Activated T-helper 9 cell treated with anti-CD3 and anti-CD28 coated beads, Interleukin-2, amount 50 U/mL, for 16 hours (primary cell): ENCODE data around the gene PFDN6.
"Not testable (repeated sequence)": the region's sequence is repeated elsewhere in the genome, so short reads cannot be mapped to it uniquely, and the experiment has no call there.

Source experiments
- DNase-seq: peaks from one replicate; pipeline ENCODE4 v3.0.0-alpha.2; 2020; ENCODE audit warnings: low read depth

PFDN6 gene

DNA sequence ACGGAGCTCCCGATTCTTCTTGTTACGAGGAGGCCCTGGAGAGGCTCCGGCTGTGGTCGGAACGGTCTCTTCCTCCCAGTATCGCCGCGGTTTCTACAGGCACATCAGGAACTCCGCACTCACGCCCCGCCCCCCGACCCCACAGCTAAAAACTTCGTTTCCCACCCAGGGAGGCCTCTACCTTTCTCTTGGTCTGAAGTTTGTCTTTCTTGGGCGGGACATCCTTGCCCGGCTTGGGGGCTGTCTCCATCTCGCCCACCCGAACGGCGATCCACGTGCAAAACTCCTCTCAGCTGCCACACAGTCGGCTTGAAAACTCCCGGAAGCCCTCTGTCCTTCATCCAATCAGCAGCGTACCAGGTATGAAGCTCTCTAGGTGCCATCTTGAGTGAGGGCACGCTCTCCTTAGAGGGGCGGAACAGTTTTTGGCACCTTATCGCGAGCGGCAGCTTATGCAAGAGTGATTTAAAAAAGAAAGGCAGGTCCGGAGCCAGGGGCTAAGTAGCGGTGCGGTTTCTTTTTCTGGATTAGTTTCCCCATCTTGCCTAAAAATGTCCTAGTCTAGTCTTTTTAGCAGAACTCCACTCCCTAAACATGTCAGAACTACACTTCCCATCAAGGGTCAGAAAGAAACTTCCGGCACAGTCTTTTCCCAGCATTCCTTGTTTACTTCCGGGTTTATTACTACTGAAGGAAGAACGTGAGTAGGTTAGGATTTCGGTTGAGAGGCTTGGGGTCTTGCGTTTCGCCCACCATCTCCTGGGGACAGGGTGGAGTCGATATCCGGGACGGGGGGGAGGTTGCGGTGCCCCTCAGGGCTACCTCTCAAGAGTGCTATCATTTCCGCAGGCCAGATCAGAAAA lies at the start of gene PFDN6, which contains the start of gene WDR46:
PFDN6 (plus strand) TSS at position 681 of the 863 bp plus-strand sequence. CDS start 256 bp downstream, outside the sequence.
WDR46 (minus strand) TSS at position 319 of the 863 bp plus-strand sequence; CDS start at position 250, 69 bp downstream.
- peak; percentile 68 for DNase-seq

DNA sequence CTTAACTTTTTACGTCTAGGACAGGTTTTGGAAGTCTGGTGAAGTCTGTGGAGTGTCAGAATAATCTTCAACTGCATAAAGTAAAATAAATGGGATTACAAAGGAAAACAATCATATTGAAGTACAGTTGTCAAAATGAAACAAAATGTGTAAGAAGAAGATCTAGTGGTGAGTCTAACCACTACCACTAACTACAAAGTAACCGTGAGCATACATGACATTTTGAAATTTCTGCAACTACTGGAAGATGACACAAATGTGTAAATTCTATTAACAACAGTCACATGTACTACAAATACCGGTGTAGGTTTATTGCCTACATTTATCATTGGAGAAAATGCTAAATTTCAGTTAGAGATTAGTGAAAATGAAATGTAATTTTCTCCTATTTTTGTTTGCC lies 47.4 kb upstream of the PFDN6 start:
- no peak for DNase-seq

DNA sequence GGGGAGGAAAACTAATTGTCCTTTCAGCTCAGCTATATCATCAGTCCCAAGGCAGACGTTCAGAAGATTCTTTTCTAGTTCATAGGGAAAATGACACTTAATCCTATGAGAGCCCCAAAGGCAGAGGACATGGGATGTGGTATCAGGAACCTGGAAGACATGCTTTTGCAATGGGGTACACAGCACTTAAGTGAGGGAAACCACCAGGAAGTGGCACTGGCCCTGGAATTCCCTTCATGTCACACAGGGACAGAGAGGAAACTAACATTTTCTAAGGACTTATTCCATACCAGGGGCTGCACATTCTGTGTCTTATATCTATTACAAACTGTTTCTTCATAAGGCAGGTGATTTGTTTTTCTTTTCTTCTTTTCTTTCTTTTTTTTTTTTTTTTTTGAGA lies 45.9 kb upstream of the PFDN6 start:
- DNase-seq = no peak

DNA sequence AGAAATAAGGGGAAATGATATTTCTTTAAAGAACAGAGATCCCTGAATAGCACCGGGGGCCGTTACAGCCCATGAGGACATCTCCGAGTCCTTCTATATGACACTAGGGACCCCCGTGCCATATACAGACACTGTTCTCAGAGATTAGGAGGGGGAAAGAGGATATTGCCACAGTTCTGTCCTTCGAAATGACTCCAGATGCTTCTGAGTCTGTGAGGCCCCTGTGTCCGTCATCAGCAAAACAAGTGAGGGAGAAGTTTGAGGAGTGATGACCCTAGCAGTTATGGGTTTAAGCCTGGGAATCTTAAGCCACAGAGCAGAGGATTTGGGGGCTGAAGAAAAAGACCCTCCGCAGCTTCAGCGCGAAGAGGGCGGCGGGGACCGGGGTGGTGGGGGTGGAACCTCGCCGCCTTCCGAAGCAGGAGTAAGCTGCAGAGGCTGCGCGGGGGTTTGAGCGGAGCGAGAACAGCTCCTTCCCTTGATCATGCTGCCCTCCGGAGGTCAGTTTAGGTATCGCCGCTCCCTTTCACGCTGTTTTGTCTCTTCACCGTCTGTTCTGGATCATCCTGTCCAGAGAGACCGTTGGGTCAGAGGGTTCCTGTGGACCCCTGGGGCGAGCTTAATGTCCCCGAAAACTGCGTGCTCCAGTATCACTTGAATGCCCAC lies 41.3 kb upstream of the PFDN6 start:
- DNase-seq = peak; percentile 85

DNA sequence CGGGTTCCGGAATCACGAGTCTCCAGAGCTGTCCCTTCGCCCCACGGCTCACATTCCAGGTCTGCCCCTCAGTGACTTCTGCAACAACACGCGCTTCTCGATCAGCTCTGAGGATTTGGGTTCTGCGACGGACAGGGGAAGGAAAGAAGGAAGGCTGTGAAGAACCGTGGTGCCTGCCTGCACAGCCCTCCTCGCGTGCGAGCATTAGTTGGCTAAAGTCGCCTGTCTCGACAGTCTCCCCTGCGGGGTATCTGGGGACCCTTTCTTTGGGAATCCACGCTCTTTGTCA lies 40.8 kb upstream of the PFDN6 start:
- no peak for DNase-seq

DNA sequence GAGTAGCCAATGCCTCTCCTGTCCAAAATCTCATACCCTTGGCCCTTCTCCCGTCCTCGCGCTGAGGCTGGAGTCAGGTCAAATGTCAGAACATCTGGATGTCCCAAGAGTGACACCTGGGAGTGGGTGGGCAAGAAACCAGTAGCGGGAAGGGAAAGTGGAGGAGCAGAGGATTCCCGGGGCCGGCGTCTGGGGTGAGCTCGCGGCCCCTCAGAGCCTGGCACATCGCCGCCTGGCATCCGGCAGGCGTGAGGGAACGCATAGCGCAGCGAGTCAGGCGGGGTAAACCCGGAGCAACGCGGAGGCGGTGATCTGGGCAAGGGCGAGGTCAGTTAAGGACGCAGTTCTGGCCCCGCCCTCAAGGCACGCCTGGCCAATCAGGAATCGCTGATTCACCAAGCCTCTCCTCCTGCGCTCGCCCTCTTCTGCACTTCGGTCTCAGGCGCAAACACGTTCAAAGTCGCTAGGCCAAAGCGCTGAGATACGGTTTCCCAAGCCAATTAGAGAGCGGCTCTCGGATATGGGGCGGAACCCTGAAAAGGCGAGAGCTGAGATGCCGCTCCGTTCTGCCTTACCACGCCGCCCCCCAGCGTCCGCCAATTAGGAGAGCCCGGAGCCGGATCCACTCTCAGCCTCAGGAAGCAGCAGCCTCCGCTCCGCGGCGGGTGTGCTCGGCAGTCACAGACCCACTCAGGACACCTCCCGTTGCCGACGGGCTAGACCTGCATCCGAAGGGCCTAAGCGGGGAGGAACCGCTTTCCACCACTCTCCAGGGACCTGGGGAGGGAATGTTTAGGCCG lies 40.3 kb upstream of the PFDN6 start:
- DNase-seq = peak; percentile 91

DNA sequence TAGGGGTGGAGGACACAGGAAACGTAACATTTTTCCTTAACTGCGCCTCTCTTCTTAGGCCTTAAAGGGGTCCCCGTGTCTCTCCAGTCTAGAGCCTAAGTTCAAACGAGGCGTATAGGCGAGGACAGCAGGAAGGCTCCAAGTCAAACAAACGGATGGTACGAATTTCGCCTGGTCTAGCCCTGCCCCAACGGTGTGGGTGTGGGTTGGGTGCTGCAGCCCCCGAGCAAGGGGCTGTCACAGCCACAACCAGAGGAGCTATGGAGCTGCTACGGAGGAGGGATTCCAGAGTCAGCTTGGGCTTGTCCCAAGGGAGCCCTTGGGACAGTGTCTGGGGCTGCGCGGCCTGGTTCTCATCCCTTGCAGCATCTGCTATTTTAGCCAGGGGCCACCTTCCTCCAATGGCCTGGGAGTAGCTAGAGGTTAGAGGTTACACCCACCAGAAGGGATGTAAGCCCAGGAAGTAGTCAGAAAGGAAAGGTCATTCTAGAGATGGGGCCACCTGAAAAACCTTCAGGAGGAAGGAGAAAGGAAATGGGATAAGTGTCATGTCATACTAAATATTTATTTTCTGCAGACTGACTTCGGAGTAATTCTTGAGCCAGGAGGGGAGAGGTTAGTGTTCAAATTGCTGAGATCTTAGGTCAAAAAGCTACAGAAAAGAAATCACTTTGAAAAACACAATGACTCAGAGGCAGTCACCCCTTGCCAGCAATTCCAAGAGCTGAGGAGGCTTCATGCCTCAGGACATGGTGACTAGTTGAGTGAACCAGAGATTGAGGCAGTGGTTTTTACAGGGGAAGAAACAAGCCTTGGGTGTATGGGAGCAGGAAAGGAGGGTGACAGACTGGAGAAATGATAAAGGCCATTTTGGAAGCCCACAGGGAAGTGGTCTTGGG lies 39.4 kb upstream of the PFDN6 start:
- no peak for DNase-seq

DNA sequence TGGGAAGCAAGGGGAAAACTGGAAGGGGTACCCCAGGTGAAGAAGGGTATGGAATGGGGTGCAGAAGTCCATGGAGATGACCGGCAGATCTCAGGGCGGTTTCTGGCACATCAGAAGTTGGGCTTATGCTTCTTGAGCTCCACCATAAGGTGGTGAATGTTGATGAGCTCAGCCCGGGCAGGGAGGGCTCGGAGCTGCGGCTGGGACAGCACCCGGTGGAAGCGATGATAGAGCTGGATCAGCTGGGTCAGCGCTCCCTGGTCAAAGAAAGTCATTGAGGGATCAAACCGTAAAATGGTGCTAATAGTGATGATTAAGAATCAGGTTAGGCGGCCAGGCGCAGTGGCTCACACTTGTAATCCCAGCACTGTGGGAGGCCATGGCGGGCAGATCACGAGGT lies 38.7 kb upstream of the PFDN6 start:
- DNase-seq = no peak

DNA sequence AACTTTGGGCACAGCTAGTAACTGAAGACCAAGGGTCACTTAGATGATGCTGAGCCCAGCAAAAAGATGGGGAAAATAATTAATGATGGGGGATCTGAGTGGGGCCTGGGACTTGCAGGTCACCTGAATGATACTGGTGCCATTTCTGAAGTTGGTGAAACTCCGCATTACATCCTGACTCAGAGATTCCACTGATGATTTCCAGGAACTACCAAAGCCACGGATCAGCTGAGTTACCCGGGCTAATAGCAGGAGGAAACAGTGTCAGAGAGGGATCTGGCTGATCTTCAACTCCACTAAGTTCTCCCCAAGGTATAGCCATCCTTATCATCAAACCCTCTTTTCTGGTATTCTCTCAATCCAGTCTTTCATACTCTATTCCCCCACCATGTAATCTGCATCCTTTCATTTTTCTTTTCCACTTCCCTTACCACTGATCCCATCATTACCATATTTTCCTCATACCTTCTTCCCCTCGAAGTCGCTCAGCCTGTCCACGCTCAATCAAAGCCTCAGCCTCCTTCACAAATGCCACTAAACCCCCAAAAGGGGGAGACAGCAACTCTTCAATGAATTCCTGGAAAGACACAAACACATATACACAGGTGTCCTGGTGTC lies 37.9 kb upstream of the PFDN6 start:
- DNase-seq = no peak

DNA sequence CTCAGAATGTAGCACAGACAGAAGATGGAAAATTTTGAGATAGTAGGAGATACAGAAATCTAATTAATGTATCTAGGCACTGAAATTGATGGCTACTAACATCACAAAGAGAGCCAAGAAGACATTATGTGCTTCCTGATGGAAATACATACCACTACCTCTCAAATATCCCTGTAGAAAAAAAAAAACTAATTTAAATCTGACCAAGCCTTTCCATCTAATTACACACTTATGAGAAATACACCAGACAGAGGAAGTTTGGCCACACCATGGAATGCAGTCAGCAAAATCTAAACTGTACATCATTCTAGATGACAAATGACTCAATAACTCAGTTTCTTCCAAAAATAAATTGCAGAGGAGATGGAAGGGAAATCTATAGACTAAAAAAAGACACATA lies 36.6 kb upstream of the PFDN6 start:
- no peak for DNase-seq

DNA sequence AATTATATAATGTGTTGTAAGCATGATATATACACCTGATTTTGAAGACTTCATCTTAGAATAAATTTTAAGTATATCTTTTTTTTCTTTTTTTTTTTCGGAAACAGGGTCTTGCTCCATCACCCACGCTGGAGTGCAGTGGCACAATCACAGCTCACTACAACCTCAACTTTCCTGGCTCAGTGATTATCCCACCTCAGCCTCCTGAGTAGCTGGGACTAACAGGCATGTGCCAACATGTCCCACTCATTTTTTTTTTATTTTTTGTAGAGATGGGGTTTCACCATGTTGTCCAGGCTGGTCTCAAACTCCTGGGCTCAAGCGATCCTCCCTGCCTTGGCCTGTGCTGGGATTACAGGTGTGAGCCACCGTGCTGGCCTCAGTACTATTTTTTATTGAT lies 34.8 kb upstream of the PFDN6 start:
- DNase-seq = no peak

DNA sequence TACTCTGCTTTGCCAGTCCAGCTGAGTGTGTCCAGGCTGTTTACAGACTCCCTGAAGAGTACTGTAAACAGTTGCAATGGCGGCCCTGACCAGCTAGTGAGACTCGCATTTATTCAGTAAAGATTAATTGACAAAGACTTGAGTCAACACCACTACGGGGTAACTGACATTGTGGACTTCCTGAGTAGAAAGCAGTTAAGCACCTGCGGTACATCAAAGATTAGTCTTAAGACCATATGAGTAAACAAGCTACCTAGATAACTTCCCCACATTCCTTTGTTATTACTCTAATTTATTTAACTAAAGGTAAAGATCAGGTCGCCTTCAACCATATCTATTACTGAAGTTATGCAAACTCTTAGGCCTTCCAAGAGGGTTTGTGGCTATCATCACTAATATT lies 30.4 kb upstream of the PFDN6 start:
- DNase-seq = no peak

DNA sequence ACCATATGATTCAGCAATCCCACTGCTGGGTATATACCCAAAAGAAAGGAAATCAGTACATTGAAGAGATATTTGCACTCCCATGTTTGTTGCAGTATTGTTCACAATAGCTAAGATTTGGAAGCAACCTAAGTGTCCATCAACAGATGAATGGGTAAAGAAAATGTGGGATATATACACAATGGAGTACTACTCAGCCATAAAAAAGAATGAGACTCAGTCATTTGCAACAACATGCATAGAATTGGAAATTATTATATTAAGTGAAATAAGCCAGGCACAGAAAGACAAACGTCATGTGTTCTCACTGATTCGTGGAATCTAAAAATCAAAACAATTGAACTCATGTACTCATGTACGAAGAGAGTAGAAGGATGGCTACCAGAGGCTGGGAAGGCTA lies 26.9 kb upstream of the PFDN6 start:
- not testable (repeated sequence) for DNase-seq

DNA sequence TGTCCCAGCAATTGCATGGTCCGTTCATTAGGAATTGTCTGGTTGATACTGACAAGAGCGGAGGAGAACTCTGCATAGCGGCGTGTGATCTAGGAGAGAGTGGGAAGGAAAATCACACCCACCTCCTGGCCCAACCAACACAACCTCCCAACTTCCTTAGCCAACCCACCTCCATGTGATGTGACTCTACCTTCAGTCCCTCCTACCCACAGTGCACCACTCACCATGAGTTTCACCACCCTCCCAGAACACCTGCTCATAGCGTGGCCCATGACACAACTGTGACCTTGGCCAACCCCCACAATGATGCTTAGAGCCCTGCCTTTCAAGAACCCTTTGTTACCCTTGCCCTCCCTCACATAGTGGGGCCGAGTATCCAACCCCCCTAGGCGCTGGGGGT lies 25.4 kb upstream of the PFDN6 start:
- DNase-seq = no peak

DNA sequence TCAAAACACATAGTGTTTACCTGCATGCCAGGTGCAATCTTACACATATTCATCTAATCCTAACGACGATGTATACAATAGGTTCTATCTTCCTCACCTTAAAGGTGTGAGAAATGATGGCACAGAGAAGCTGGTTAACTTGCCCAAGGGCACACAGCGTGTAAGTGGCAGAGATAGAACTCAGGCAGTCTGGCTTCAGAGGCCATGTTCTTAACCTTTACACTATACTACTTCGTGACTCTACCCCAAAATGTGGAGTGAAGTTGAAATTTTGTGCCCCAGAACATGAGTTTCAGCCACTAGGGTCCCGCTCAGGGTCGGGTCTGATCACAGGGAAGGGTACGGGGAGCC lies 18.3 kb upstream of the PFDN6 start:
- DNase-seq = no peak

DNA sequence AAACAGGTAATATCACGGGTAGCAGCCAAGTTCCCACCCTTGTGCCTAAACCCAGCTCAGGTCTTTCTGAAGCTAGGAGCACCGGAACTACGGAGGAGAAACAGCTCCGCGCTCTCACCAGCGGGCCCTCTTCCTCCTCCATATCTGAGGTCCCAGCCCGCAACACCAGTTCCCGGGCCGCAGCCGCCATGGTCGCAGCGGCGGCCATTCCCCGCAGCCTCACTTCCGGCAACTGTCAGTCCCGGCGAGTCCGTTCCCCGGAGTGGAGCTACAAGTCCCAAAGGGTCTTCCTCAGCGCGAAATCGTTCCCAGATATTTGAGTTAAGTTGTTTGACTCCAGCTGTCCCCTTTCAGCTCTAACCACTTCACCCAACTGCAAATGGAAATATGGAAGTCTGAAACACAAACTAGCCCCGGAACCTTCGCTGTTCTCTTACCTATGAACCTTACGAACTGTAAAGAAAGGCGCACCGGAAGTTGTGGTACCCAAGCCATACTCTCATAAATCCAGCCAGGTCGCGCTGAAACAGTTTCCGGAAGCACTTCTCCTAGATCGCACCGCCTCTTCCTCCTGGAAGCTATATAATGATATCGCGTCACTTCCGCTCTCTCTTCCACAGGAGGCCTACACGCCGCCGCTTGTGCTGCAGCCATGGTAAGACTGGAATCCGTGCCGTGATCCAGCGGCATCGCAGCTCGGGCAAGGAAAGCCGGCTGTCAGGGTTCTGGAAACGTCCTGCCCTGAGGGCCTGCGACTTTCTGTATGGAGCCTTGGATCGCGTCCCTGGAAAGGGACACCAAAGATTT lies 17.7 kb upstream of the PFDN6 start, which contains the start of the genes RPS18 and VPS52:
RPS18 (plus strand) TSS at position 608 of the 807 bp plus-strand sequence; CDS start at position 653, 45 bp downstream.
VPS52 (minus strand) TSS at position 409 of the 807 bp plus-strand sequence; CDS start at position 208, 201 bp downstream.
- peak; percentile 81 for DNase-seq

DNA sequence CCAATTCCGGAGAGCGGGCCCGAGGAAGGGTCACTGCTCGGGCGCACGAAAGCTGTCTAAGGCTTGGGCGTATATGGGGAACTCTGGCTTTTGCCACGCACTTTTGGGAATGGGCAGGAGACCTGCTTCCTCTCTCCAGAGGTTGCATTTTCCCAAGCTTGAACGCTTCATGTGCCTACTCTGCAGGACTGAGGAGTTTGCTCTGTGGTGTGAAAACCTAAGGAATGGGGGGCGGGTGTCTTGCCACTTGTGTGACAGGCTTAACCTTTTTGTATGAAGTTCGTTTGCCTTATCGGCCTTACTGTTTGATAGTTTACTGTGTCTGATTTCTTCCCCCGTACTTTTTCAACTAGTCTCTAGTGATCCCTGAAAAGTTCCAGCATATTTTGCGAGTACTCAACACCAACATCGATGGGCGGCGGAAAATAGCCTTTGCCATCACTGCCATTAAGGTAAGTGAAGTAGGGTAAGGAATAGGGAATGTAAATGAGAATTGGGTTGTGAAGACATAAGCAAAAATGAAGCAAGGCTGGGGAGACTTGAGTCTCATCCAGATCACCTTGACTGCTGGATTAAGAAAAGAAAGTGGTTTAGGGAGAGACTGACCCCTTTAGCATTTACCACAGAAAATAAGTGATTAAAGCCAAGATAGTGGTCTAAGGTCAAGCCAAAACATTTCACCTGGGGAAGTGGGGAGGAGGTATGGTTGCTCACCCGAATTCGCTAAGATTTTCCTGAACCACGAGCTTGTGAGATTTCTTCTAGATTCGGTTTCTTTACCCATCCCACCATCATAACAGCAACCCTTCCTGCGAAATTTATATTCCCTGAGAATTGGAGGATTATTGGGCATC lies 16.9 kb upstream of the PFDN6 start:
- DNase-seq = no peak

DNA sequence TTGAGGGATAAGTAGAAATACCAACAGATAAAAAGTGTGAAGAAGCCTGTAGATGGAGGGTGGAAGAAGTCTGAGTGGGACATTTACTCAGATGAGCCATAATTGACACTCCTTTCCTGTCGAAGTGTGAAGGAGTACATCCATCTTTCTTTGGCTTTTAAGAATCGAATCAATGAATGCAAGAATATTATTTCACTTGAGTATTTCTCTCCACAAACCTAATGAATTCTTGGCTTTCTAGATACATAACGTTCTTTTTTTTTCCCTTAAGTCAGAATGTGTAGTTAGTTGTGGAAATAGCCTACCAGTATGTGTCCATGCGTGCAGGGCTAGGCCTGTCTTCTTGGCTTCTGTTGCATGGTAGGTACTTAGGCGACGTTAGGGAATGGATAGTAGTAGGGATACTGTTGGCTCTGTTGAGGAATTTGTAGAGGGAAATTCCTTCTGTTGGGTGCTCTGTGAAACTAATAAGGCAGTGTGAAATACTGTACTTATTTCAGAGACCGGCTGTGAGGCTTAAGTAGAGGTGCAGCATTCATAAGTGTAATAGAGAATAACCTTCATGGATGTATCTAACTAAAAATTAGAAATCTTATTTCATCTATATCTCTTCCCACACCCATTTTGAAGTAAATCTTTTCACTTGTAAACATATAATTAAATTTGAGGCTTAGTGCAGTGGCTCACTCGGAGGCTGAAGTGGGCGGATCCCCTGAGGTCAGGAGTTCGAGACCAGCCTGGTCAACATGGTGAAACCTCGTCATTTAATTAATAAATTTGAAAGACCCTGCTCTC lies 16.1 kb upstream of the PFDN6 start:
- no peak for DNase-seq
